Suprapubic skin (tissue), 4 donors: ENCODE measurements around the gene GOLGB1. TPM values are rescaled to one million over a fixed set of nuclear protein-coding genes. Genes with fewer than 3 reads are reported as not detected.

Experiments used
- DNase-seq, 2 donors: peaks; one replicate each; pipeline ENCODE4 v3.0.0-alpha.2; 2019; ENCODE audit warnings: low spot score in 2 of 2
- H3K27ac ChIP-seq: fragments of 200-600 bp; sonication (generic); one replicate; pipeline ENCODE4 v1.5.1; 2019
- H3K27me3 ChIP-seq: fragments of 200-600 bp; sonication (generic); one replicate; pipeline ENCODE4 v1.5.1; 2019
- H3K36me3 ChIP-seq: fragments of 200-600 bp; sonication (generic); one replicate; pipeline ENCODE4 v1.5.1; 2019
- H3K4me1 ChIP-seq: fragments of 200-600 bp; sonication (generic); one replicate; pipeline ENCODE4 v1.5.1; 2019
- H3K4me3 ChIP-seq: fragments of 200-600 bp; sonication (generic); one replicate; pipeline ENCODE4 v1.5.1; 2019; ENCODE audit warnings: mild to moderate bottlenecking
- H3K9me3 ChIP-seq: fragments of 200-600 bp; sonication (generic); one replicate; pipeline ENCODE4 v1.5.1; 2019
- EP300 ChIP-seq: sonication (generic); formaldehyde crosslinking; IDR thresholded peaks from one replicate; pipeline ENCODE4 v1.6.1; 2017; ENCODE audit warnings: antibody characterized with exemption
- POLR2A ChIP-seq, 2 donors: fragments of 450-650 bp; IDR thresholded peaks; one replicate each; pipeline ENCODE4 v1.6.1; 2017; ENCODE audit warnings: antibody characterized with exemption in 2 of 2, mild to moderate bottlenecking in 2 of 2, moderate library complexity in 2 of 2
- POLR2AphosphoS5 ChIP-seq, 3 donors: sonication (generic); formaldehyde crosslinking; IDR thresholded peaks; one replicate each; pipeline ENCODE4 v1.6.1; 2017; ENCODE audit warnings: antibody characterized with exemption in 3 of 3
- WGBS: methylation state at CpG from one replicate; pipeline ENCODE4 v1.1.5; 2018; 5-methylcytosine and 5-hydroxymethylcytosine counted together
- total RNA-seq, 4 donors: library from RNA; depleted of rRNA; stranded (reverse); fragments of >200 nt; gene quantifications; one replicate each; pipeline ENCODE4 v1.1.0, GENCODE V29; 2016
- TF ChIP-seq, protein P1 (sequence below), 2 donors: fragments of 200-600 bp in 1 of 2; fragments of 450-650 bp in 1 of 2; sonication (generic) in 1 of 2; IDR thresholded peaks; one replicate each; pipeline ENCODE4 v1.5.1; 2016 to 2019; ENCODE audit warnings: antibody characterized with exemption in 2 of 2, mild to moderate bottlenecking in 1 of 2, moderate library complexity in 1 of 2

Gene GOLGB1
- total RNA-seq, 4 donors from 2014 or later = 39.3 to 98.4 (median 53.5) TPM

DNA sequence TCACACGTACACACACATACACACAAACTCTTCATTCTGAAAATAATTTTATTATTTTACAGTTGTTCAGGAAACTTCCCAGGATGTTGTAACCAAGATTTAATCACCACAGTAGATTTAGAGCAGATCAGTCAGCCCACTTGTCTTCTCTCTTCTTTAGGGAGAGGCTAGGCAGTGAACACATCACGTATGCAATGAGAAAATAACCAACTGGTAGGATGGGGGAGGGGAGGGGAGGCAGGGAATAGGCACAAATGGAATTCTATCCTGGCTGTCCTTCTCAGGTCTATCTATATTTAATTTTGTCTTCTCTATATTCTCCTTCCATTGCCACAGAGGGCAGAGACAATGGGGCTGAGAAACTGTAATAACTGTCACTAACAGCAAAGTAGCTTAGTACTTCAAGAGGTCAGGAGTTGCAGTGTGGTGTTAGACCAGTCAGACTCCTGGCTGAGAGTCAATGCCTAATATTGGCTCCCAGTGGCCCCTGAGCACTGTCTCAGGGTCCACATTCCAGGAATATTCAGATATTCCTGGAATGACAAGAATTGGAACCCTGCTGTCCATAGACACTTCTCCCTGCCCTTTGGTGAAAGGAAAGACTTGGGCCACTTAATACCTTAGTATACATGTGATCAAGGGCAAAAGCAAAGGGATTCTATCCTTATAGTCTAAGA is 86.2 kb downstream of the GOLGB1 start:
- no peaks in the 10 kb centered on the region for H3K9me3 ChIP-seq
- no peaks in the 10 kb centered on the region for H3K4me1 ChIP-seq
- H3K36me3 ChIP-seq = peaks cover 59% of the 10 kb centered on the region
- no peak for DNase-seq
- H3K4me3 ChIP-seq = no peak overlapping the region
- TF ChIP-seq, protein P1, sequence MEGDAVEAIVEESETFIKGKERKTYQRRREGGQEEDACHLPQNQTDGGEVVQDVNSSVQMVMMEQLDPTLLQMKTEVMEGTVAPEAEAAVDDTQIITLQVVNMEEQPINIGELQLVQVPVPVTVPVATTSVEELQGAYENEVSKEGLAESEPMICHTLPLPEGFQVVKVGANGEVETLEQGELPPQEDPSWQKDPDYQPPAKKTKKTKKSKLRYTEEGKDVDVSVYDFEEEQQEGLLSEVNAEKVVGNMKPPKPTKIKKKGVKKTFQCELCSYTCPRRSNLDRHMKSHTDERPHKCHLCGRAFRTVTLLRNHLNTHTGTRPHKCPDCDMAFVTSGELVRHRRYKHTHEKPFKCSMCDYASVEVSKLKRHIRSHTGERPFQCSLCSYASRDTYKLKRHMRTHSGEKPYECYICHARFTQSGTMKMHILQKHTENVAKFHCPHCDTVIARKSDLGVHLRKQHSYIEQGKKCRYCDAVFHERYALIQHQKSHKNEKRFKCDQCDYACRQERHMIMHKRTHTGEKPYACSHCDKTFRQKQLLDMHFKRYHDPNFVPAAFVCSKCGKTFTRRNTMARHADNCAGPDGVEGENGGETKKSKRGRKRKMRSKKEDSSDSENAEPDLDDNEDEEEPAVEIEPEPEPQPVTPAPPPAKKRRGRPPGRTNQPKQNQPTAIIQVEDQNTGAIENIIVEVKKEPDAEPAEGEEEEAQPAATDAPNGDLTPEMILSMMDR (IDR thresholded peaks at IDR 0.05) = no peak
- TF ChIP-seq POLR2A (IDR thresholded peaks at IDR 0.05) (no peak), EP300 (no peak), POLR2AphosphoS5 (IDR thresholded peaks at IDR 0.05) (no peak)
- no peaks in the 10 kb centered on the region for H3K27me3 ChIP-seq
- no peak overlapping the region for H3K27ac ChIP-seq
- WGBS = 58% methylated on average over 2 of the region's 2 CpGs

DNA sequence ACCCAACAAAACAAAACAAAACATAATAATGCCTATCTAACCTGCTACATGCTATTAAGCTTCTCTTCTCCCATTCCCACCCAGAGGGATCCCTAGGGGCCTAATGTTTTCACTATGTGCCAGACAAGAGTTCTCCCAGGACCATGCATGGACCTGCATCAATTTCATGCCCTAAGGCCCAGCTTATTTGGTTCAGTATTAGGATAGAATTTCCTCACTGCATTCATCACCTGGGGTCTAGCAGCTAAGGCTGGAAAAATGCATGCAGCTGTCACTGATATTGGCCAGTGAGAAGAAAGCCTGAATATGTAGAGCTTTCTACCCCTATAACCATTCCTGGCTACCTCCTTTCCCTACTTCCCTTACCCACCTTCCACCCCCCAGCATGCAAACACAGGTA is 86.8 kb downstream of the GOLGB1 start:
- H3K9me3 ChIP-seq = no peaks in the 10 kb centered on the region
- no peak for TF ChIP-seq EP300
- no peak for TF ChIP-seq POLR2A (IDR thresholded peaks at IDR 0.05)
- TF ChIP-seq POLR2AphosphoS5 (IDR thresholded peaks at IDR 0.05) = no peak
- TF ChIP-seq, protein P1 (IDR thresholded peaks at IDR 0.05) = no peak
- no peak overlapping the region for H3K27ac ChIP-seq
- no peaks in the 10 kb centered on the region for H3K4me1 ChIP-seq
- no peak overlapping the region for H3K4me3 ChIP-seq
- peaks cover 53% of the 10 kb centered on the region for H3K36me3 ChIP-seq
- no peaks in the 10 kb centered on the region for H3K27me3 ChIP-seq
- DNase-seq = no peak

DNA sequence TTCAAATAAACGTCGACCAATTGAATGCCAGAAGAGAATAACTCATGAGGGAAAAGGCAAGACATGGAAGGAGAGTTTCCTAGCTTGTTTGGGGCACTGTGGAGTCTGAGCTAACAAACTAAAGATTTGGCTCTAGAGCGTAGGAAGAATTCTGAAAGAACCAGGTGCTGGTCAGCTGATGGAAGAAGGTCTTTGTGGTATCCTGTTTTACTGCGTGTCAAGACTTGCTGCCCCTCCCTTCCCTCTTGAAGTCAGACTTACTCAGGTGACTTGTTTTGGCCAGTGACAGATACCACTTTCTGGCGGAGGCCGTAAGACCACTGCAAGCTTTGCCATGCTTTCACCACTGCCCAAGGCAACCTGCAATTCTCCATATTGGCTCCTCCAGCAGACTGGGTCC is 88.2 kb downstream of the GOLGB1 start:
- H3K27me3 ChIP-seq = no peaks in the 10 kb centered on the region
- WGBS = 77% methylated on average over 6 of the region's 6 CpGs
- DNase-seq = no peak
- no peak for TF ChIP-seq POLR2AphosphoS5 (IDR thresholded peaks at IDR 0.05)
- TF ChIP-seq, protein P1 (IDR thresholded peaks at IDR 0.05) = no peak
- no peak for TF ChIP-seq EP300
- TF ChIP-seq POLR2A (IDR thresholded peaks at IDR 0.05) = no peak
- no peak overlapping the region for H3K4me3 ChIP-seq
- peaks cover 39% of the 10 kb centered on the region for H3K36me3 ChIP-seq
- peak overlapping the region; percentile 68 for H3K27ac ChIP-seq
- no peaks in the 10 kb centered on the region for H3K4me1 ChIP-seq
- no peaks in the 10 kb centered on the region for H3K9me3 ChIP-seq

DNA sequence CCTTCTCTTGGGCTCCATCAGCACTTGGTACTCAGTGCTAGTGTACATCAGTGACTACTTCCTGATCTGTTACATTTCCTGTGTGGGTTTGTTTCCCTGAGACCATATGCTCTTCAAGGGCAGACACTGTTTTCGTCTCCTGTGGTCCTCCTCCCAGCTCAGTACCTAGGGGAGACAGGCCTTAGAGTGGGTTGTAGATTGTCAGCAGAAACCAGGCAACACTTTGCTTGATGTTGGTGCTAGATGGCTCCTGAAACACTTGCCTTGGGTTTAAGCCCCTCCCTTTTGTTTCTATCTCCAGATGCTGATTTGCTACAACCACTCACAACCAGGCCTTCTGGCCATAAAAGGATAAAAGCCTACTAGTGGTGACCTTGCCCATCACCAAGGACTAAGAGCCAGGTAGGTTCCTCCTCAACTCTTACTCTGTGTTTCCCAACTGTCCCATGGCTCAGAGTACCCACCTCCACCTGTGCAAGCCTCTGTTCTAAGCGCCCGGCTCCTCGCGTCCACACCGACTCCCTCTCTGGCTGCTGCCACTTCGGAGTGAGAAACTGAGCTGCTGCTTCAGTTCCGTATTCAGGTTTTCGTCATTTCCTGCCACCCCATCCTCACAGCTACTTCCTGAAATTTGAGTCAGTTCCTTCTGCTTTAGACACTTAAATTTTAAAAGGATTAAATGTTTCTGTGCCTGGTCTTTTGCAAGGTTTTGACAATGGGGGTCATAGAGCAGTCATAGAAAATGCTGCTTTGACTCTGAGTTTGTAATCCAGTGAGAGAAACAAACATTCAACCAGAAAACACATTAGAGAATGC is 89.0 kb downstream of the GOLGB1 start, which contains the start of gene HCLS1:
HCLS1 (minus strand) TSS at position 548 of the 816 bp plus-strand sequence. CDS start 2,556 bp downstream, outside the sequence.
- Histone ChIP-seq H3K9me3 (no peaks in the 10 kb centered on the region), H3K27me3 (no peaks in the 10 kb centered on the region), H3K27ac (peak within 1 kb of the TSS; percentile 68), H3K36me3 (peaks cover 31% of the 10 kb centered on the region), H3K4me1 (no peaks in the 10 kb centered on the region), H3K4me3 (peak within 1 kb of the TSS; percentile 37)
- no peak for DNase-seq
- 73% methylated on average over 9 of the region's 9 CpGs for WGBS
- no peak for TF ChIP-seq EP300
- peak; percentile 54 to 64 for TF ChIP-seq POLR2A (IDR thresholded peaks at IDR 0.05)
- peak in 1 of 3 donors; percentile 15 for TF ChIP-seq POLR2AphosphoS5 (IDR thresholded peaks at IDR 0.05)
- TF ChIP-seq, protein P1 (IDR thresholded peaks at IDR 0.05) = no peak

DNA sequence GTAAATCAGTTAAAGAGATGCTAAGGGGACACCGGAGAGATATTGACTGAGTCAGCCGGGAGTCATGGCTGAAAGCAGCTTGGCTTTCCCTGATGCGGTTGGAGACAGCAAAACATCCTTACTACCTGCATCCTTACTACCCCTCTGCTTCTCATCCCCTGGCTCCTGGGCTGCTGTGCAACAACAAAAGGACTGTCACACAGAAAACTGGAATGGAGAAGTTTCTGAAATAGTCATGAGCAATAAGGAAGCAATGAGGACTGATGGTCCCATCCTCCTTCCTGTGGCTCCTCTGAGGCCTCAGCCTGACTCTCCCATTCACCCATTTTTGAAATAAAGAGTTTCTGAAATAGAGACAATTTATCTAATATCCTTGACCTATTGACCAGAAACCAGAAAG is 90.0 kb downstream of the GOLGB1 start:
- no peaks in the 10 kb centered on the region for H3K9me3 ChIP-seq
- no peak overlapping the region for H3K27ac ChIP-seq
- WGBS = 91% methylated on average over 3 of the region's 3 CpGs
- no peaks in the 10 kb centered on the region for H3K4me1 ChIP-seq
- TF ChIP-seq EP300 (no peak), POLR2AphosphoS5 (IDR thresholded peaks at IDR 0.05) (no peak), POLR2A (IDR thresholded peaks at IDR 0.05) (no peak)
- TF ChIP-seq, protein P1 (IDR thresholded peaks at IDR 0.05) = no peak
- DNase-seq = no peak
- no peaks in the 10 kb centered on the region for H3K27me3 ChIP-seq
- peaks cover 21% of the 10 kb centered on the region for H3K36me3 ChIP-seq
- H3K4me3 ChIP-seq = peak overlapping the region; percentile 37
